ENCODE data around the gene SLC22A16.

The SLC22A16 gene

DNA sequence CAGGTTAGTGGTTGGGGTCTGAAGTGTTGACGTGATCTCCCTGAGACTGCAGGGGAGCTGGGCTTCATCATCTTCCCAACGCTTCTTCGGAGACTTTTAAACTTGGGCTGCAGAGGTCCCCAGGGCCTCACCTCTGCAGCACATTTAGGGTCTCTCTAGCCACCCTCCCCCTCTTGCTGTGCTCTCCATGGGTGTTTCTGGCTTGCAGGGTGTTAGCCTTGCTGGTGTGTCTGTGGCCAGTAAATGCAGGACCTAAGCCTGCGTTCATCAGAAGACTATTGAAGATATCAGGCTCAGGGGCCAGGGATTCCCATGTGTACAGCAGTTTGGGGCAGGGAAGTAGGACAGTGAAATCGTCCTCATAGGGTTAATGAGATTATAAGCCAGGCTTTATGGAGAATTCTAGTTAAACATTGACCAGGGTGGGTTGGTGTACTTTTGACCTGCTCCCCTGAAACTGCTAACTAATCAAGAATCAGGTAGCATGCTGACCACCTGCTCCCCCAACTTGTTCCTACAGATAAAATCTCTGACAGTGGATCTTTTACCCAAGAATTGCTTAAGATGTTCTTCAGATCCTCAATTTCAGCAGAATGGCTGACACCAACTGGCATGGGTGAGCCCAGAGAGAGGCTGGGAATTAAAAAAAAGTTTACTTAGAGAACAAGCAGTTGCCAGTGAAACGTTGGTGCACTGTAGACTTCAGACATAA lies 57.2 kb downstream of the SLC22A16 start:
- H3K4me1 ChIP-seq (ENCODE audit: control insufficient read depth in 1 of 2, insufficient read depth in 2 of 2, low read length in 2 of 2): peaks cover 6 to 14% of the 10 kb centered on the region in 2 donors
- peaks cover 0 to 6% of the 10 kb centered on the region in 2 donors for H3K9me3 ChIP-seq (ENCODE audit: control insufficient read depth in 1 of 2, low read length in 2 of 2)
- H3K4me3 ChIP-seq (ENCODE audit: low read depth in 1 of 2, low read length in 2 of 2): no peak overlapping the region
- H3K36me3 ChIP-seq (ENCODE audit: control insufficient read depth in 1 of 2, insufficient read depth in 2 of 2, low read length in 2 of 2): no peaks in the 10 kb centered on the region
- H3K27ac ChIP-seq (ENCODE audit: low read length): no peak overlapping the region
- H3K27me3 ChIP-seq (ENCODE audit: low read depth, low read length): no peaks in the 10 kb centered on the region

DNA sequence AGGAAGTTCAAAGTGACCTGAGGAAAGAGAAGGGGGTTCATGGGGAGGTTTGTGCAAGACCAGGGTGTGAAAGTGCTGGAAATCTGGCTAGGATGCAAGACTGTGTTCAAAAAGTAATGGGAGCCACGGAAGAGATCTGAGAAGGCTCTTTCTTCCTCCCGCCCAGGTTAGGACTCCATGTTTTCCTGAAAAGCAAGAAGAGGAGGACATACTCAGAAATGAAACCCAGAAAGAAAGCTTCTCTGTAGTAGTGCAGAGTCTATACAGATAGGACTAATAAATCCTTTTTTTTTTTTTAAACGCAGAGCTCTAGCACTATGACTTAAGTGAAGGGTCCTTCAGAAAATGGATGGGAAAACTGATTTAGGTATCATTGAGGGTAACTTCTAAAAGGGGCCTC lies 57.8 kb downstream of the SLC22A16 start:
- Histone ChIP-seq H3K27ac (ENCODE audit: low read length) (no peak overlapping the region), H3K4me1 (ENCODE audit: control insufficient read depth in 1 of 2, insufficient read depth in 2 of 2, low read length in 2 of 2) (peaks cover 6 to 14% of the 10 kb centered on the region in 2 donors), H3K4me3 (ENCODE audit: low read depth in 1 of 2, low read length in 2 of 2) (no peak overlapping the region), H3K36me3 (ENCODE audit: control insufficient read depth in 1 of 2, insufficient read depth in 2 of 2, low read length in 2 of 2) (no peaks in the 10 kb centered on the region), H3K9me3 (ENCODE audit: control insufficient read depth in 1 of 2, low read length in 2 of 2) (peaks cover 0 to 6% of the 10 kb centered on the region in 2 donors), H3K27me3 (ENCODE audit: low read depth, low read length) (no peaks in the 10 kb centered on the region)

DNA sequence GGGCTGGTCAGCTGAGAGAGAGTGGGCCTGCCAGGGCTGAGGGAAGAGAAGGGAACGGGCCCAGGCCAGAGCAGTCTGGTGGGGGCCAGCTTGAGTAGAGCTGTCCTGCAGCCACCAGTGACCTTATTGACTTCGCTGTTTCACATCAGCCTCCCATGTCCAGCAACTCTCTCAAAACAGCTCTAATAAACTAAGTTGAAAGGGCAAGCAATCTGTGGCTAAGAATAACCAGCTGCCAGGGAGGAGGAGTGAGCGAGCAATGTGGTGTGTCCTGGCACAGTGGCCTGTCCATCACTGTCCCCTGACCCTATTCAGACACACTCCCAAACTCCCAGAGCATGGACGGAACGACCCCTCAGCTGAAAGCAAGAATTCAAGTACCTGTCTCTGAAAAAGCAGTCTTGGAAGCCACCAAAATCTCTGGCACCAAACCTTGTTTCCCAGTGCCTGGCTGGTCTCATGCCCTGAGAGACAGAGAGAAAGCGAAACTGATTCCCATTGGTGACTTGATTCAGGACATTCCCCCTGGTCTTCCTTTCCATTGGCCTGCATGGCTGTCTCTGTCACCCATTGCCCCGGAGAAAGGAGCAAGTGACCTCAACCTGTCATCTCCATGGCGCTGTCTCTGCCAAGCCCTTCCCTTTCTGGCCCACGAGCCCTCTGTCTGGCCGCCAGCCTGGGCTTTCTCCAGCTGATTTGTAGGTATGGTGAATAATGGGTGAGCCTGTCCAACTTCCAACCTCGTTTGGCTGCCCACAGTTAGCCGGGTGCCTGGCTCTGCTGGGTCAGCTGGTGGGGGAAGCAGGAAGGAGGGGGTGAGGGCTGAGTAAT lies 61.1 kb downstream of the SLC22A16 start, which contains the start of gene DDO:
Gene DDO (minus strand): TSS at position 490 of the 831 bp plus-strand sequence. CDS start 2,113 bp downstream, outside the sequence.
- Histone ChIP-seq H3K36me3 (ENCODE audit: control insufficient read depth in 1 of 2, insufficient read depth in 2 of 2, low read length in 2 of 2) (no peaks in the 10 kb centered on the region), H3K4me1 (ENCODE audit: control insufficient read depth in 1 of 2, insufficient read depth in 2 of 2, low read length in 2 of 2) (peaks cover 6 to 14% of the 10 kb centered on the region in 2 donors), H3K27ac (ENCODE audit: low read length) (peak within 1 kb of the TSS; percentile 68), H3K27me3 (ENCODE audit: low read depth, low read length) (no peaks in the 10 kb centered on the region), H3K9me3 (ENCODE audit: control insufficient read depth in 1 of 2, low read length in 2 of 2) (no peaks in the 10 kb centered on the region), H3K4me3 (ENCODE audit: low read depth in 1 of 2, low read length in 2 of 2) (peak within 1 kb of the TSS; percentile 59 to 68)

DNA sequence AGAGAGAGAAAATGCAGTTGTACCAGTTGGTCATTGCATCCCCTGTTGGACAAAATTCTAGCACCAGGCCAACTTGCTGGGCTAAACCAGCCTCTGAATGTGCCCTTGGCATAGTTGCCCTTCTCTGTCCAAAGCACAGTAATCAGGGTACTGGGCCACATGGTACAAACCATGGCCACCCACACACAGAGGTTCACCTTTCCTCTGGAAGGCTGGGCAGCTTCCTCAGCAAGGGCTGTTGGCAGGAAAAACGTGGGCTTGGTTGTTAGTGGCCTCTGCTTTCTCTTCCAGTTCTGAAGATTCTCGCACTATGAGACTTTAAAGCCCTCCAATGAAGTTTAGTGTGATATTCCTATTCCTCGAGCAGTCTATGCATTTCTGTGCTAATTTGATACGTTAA lies 61.7 kb downstream of the SLC22A16 start:
- Histone ChIP-seq H3K27ac (ENCODE audit: low read length) (no peak overlapping the region), H3K4me1 (ENCODE audit: control insufficient read depth in 1 of 2, insufficient read depth in 2 of 2, low read length in 2 of 2) (peaks cover 6 to 14% of the 10 kb centered on the region in 2 donors), H3K27me3 (ENCODE audit: low read depth, low read length) (no peaks in the 10 kb centered on the region), H3K36me3 (ENCODE audit: control insufficient read depth in 1 of 2, insufficient read depth in 2 of 2, low read length in 2 of 2) (no peaks in the 10 kb centered on the region), H3K9me3 (ENCODE audit: control insufficient read depth in 1 of 2, low read length in 2 of 2) (no peaks in the 10 kb centered on the region), H3K4me3 (ENCODE audit: low read depth in 1 of 2, low read length in 2 of 2) (peak overlapping the region; percentile 59 to 68)

DNA sequence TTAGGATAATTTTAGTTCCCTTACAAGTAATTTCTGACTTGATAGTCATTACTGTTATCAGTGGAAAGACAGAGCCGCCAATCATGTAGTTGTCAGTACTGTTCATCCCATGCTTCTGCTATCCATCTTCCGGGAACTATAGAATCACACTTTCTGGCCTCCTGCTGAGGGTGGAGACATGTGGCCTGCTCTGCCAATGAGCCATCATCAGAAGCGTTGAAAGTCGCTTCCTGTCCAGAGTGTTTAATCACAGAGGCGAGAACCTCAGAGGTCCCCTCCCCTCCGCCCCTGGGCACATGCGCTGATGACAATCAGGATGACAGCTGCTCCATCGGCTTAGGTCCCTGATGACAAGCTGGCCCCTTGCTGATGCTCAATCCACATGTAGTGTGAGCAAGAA lies 64.1 kb downstream of the SLC22A16 start:
- no peaks in the 10 kb centered on the region for H3K9me3 ChIP-seq (ENCODE audit: control insufficient read depth in 1 of 2, low read length in 2 of 2)
- H3K4me3 ChIP-seq (ENCODE audit: low read depth in 1 of 2, low read length in 2 of 2): no peak overlapping the region

DNA sequence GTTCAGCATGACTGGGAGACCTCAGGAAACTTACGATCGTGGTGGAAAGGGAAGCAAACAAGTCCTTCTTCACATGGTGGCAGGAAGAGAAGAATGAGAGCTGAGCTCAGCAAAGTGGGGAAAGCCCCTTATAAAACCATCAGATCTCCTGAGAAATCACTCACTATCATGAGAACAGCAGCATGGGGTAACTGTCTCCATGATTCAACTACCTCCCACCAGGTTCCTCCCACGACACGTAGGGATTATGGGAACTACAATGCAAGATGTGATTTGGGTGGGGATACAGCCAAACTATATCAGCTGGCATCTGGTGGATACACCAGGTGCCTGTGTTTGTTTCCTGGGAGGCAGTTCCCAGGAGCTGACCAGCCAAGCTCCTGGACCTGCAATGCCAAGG lies 65.9 kb downstream of the SLC22A16 start:
- Histone ChIP-seq H3K36me3 (ENCODE audit: control insufficient read depth in 1 of 2, insufficient read depth in 2 of 2, low read length in 2 of 2) (no peaks in the 10 kb centered on the region), H3K4me1 (ENCODE audit: control insufficient read depth in 1 of 2, insufficient read depth in 2 of 2, low read length in 2 of 2) (peaks cover 6 to 11% of the 10 kb centered on the region in 2 donors), H3K27ac (ENCODE audit: low read length) (no peak overlapping the region), H3K27me3 (ENCODE audit: low read depth, low read length) (no peaks in the 10 kb centered on the region), H3K9me3 (ENCODE audit: control insufficient read depth in 1 of 2, low read length in 2 of 2) (no peaks in the 10 kb centered on the region), H3K4me3 (ENCODE audit: low read depth in 1 of 2, low read length in 2 of 2) (no peak overlapping the region)

More for the DNA sequence above, 64.1 kb downstream of the SLC22A16 start:
- Histone ChIP-seq H3K4me1 (ENCODE audit: control insufficient read depth in 1 of 2, insufficient read depth in 2 of 2, low read length in 2 of 2) (peaks cover 6 to 14% of the 10 kb centered on the region in 2 donors), H3K36me3 (ENCODE audit: control insufficient read depth in 1 of 2, insufficient read depth in 2 of 2, low read length in 2 of 2) (no peaks in the 10 kb centered on the region), H3K27ac (ENCODE audit: low read length) (no peak overlapping the region), H3K27me3 (ENCODE audit: low read depth, low read length) (no peaks in the 10 kb centered on the region)

DNA sequence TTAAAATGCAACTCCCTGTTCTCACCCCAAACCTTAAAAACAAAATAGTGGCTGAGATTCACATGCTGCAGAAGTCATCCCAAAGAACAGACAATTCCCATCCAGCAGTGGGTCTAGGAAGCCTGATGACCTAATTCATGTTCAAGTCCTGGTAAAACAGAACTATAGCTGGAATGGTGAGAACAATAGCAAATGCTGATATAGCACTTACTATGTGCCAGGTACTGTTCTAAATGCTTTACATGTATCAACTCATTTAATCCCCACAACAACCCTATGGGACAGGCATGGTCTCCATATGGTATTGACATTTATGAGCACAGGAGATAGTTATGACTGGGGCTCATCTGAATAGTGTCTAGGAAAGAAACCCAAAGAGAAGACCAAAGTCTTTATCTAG lies 66.6 kb downstream of the SLC22A16 start:
- no peak overlapping the region for H3K27ac ChIP-seq (ENCODE audit: low read length)

DNA sequence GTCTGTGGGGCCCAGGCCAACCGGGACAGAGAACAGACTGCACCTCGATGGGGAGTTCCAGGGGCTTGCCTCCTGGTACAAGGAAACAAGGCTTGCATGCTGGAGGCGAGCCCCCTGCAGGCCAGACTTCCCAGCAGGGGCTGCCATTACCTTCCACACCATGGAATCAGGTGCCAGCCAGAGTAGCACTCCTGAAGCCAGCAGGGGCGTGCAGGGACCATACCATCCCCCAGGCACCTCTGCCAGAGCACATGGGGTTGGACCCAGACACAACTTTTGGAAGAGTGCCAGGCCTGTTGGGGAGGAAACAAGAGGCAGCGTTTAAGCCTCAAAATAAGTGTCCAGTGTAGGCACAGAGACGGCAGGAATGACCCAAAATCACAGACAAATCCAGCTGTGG lies 67.5 kb downstream of the SLC22A16 start:
- H3K27ac ChIP-seq (ENCODE audit: low read length): no peak overlapping the region
- H3K36me3 ChIP-seq (ENCODE audit: control insufficient read depth in 1 of 2, insufficient read depth in 2 of 2, low read length in 2 of 2): no peaks in the 10 kb centered on the region
- H3K27me3 ChIP-seq (ENCODE audit: low read depth, low read length): no peaks in the 10 kb centered on the region

More for the DNA sequence above, 66.6 kb downstream of the SLC22A16 start:
- Histone ChIP-seq H3K4me3 (ENCODE audit: low read depth in 1 of 2, low read length in 2 of 2) (no peak overlapping the region), H3K9me3 (ENCODE audit: control insufficient read depth in 1 of 2, low read length in 2 of 2) (no peaks in the 10 kb centered on the region), H3K36me3 (ENCODE audit: control insufficient read depth in 1 of 2, insufficient read depth in 2 of 2, low read length in 2 of 2) (no peaks in the 10 kb centered on the region), H3K27me3 (ENCODE audit: low read depth, low read length) (no peaks in the 10 kb centered on the region), H3K4me1 (ENCODE audit: control insufficient read depth in 1 of 2, insufficient read depth in 2 of 2, low read length in 2 of 2) (peaks cover 4 to 6% of the 10 kb centered on the region in 2 donors)

DNA sequence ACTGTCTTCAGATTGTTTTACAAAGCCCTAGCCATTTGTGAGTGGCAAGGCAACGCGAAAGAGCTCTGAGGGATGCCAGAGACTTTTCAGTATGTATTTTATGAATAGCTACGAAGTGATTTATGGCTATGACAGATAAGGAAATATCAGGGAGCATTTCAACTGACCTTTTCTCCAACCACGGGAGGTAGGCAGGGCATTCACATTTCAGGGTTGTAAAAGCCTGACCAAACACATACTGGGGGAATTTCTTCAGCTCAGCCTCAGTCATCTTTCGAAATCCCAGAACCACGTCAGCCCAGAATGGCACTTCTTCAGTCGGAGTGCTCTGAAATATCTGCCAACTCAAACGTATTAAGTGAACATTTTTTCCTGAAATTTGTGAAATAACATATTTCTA lies 71.8 kb downstream of the SLC22A16 start:
- Histone ChIP-seq H3K36me3 (ENCODE audit: control insufficient read depth in 1 of 2, insufficient read depth in 2 of 2, low read length in 2 of 2) (no peaks in the 10 kb centered on the region), H3K4me1 (ENCODE audit: control insufficient read depth in 1 of 2, insufficient read depth in 2 of 2, low read length in 2 of 2) (peaks cover 0 to 3% of the 10 kb centered on the region in 2 donors), H3K4me3 (ENCODE audit: low read depth in 1 of 2, low read length in 2 of 2) (no peak overlapping the region), H3K27me3 (ENCODE audit: low read depth, low read length) (no peaks in the 10 kb centered on the region), H3K27ac (ENCODE audit: low read length) (no peak overlapping the region), H3K9me3 (ENCODE audit: control insufficient read depth in 1 of 2, low read length in 2 of 2) (no peaks in the 10 kb centered on the region)

More for the DNA sequence above, 67.5 kb downstream of the SLC22A16 start:
- Histone ChIP-seq H3K4me1 (ENCODE audit: control insufficient read depth in 1 of 2, insufficient read depth in 2 of 2, low read length in 2 of 2) (no peaks in the 10 kb centered on the region), H3K4me3 (ENCODE audit: low read depth in 1 of 2, low read length in 2 of 2) (no peak overlapping the region), H3K9me3 (ENCODE audit: control insufficient read depth in 1 of 2, low read length in 2 of 2) (no peaks in the 10 kb centered on the region)

DNA sequence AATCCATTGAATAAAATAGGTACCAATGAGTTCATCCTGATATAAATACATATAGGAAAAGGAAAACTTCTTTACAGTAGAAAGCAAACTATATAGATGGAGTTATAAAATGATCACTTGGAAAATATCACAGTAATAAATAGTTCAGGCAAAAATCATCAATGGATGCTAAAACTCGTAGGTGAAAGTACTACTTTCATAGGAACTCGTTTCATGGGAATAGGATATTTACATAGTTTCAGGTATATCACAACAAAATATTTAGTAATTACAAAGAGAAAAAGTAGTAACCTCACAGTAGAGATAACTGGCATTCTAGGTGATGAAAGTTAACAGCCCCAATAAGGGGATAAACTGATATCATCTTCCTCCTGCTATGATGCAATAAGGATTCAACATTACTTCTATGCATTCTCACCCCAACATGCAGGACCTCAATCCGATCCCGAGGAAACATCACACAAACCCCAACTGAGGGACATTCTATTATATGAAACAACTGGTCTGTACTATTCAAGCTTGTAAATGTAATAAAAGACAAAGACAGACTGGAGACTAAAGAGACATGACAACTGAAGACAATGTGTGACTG lies 74.7 kb downstream of the SLC22A16 start:
- H3K9me3 ChIP-seq (ENCODE audit: control insufficient read depth in 1 of 2, low read length in 2 of 2): no peaks in the 10 kb centered on the region
- H3K27ac ChIP-seq (ENCODE audit: low read length): no peak overlapping the region
- no peaks in the 10 kb centered on the region for H3K27me3 ChIP-seq (ENCODE audit: low read depth, low read length)
- H3K36me3 ChIP-seq (ENCODE audit: control insufficient read depth in 1 of 2, insufficient read depth in 2 of 2, low read length in 2 of 2): no peaks in the 10 kb centered on the region
- H3K4me1 ChIP-seq (ENCODE audit: control insufficient read depth in 1 of 2, insufficient read depth in 2 of 2, low read length in 2 of 2): peaks cover 0 to 3% of the 10 kb centered on the region in 2 donors
- no peak overlapping the region for H3K4me3 ChIP-seq (ENCODE audit: low read depth in 1 of 2, low read length in 2 of 2)

DNA sequence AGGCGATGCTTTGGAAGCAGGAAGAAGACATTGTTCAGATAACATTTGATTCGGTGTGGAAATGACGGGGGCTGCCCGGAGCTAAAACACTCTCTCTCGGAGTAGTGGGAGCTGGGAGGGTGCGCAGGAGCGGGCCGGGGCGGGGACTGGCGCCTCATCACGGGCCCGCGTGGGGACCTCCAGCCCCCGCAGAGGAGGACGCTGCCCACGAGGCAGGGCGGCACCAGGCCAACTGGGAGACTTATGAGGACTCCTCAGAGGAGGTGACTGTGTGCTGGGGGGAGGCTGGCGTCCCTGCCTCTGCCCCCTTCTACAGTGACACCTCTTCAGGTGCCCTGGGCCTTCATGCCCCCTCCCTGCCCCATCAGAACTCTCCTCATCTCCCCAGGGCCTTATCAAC lies 76.2 kb downstream of the SLC22A16 start:
- H3K27me3 ChIP-seq (ENCODE audit: low read depth, low read length): no peaks in the 10 kb centered on the region
- no peak overlapping the region for H3K27ac ChIP-seq (ENCODE audit: low read length)
- peak overlapping the region; percentile 33 to 73 for H3K4me3 ChIP-seq (ENCODE audit: low read depth in 1 of 2, low read length in 2 of 2)
- no peaks in the 10 kb centered on the region for H3K9me3 ChIP-seq (ENCODE audit: control insufficient read depth in 1 of 2, low read length in 2 of 2)
- H3K4me1 ChIP-seq (ENCODE audit: control insufficient read depth in 1 of 2, insufficient read depth in 2 of 2, low read length in 2 of 2): peaks cover 0 to 3% of the 10 kb centered on the region in 2 donors
- no peaks in the 10 kb centered on the region for H3K36me3 ChIP-seq (ENCODE audit: control insufficient read depth in 1 of 2, insufficient read depth in 2 of 2, low read length in 2 of 2)

Data from muscle layer of duodenum (tissue), 2 donors.